HG02571 (cell line): ENCODE results near the gene DDIT4.
"Not testable (repeated sequence)": the region's sequence is repeated elsewhere in the genome, so short reads cannot be mapped to it uniquely, and the experiment has no call there.

Source experiments
- ATAC-seq: cut with Tn5 transposase; IDR thresholded peaks from one replicate; pipeline ENCODE4 v1.9.1; 2021; ENCODE audit warnings: mild to moderate bottlenecking, moderate library complexity; ENCODE audit not compliant: unreplicated experiment

DDIT4 gene, protein sequence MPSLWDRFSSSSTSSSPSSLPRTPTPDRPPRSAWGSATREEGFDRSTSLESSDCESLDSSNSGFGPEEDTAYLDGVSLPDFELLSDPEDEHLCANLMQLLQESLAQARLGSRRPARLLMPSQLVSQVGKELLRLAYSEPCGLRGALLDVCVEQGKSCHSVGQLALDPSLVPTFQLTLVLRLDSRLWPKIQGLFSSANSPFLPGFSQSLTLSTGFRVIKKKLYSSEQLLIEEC

DNA sequence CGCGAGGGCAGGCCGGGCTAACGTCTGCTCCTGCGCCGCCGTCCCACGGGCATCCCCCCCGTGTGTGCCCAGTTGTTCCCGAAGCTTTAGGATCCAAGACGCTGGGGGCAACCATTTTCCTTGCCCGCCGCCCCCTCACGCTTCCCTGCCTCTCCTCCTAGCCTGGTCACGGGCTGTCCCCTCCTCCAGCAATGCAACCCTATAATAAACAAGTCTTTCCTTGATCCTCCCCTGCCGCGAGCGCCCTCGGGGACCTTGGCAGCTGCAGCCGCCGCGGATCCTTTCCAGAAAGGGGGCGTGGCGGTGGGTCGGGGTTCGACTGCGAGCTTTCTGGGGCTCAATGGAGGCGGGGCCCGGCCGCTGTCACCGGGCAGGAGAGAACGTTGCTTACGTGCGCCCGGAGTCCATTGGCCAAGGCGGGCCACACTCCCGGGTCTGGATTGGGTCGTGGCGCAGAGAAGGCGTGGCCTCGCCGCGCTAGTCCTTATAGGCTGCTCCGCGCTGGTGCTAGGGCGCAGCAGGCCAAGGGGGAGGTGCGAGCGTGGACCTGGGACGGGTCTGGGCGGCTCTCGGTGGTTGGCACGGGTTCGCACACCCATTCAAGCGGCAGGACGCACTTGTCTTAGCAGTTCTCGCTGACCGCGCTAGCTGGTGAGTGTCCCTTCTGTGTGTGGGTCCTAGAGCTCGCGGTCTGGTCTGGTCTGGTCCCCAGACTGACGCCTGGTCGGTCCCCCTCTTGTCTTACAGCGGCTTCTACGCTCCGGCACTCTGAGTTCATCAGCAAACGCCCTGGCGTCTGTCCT lies at the start of gene DDIT4:
TSS of gene DDIT4 (plus strand) at position 515 of the 803 bp plus-strand sequence. CDS start 293 bp downstream, outside the sequence.
- peak; percentile 77 for ATAC-seq

DNA sequence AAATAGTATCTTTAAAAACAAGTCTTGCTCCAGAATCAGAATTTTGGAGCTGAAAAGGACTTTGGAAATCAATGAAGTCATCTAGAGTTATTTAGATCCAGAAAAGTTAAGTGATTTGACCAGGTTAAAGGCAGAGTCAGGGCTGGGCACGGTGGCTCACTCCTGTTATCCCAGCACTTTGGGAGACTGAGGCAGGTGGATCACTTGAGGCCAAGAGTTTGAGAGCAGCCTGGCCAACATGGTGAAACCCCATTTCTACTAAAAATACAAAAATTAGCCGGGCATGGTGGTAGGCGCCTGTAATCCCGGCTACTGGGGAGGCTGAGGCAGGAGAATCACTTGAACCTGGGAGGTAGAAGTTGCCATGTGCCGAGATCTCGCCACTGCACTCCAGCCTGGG lies 49.5 kb upstream of the DDIT4 start:
- ATAC-seq, result not testable (repeated sequence)

DNA sequence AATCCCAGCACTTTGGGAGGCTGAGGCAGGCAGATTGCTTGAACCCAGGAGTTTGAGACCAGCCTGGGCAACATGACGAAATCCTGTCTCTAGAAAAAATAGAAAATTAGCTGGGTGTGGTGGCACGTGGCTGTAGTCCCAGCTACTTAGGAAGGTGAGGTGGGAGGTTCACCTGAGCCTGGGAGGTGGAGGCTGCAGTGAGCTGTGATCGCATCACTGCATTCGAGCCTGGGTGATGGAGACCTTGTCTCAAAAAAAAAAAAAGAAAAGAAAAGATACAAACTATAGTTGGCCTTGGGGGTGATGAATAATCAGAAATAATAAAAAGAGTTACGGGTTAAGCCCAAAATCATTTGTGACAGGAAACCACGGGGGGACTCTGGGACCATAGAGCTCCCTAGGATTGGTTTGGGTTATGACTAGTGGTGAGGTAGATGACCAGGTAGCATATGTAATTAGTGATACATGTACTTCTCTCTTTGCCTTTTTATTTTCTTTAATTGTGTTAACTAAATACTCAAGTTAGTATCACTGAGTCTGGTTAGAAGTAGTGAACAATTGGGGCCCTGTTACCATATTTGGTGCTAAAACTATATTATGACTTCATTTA lies 47.2 kb upstream of the DDIT4 start:
- no peak for ATAC-seq

DNA sequence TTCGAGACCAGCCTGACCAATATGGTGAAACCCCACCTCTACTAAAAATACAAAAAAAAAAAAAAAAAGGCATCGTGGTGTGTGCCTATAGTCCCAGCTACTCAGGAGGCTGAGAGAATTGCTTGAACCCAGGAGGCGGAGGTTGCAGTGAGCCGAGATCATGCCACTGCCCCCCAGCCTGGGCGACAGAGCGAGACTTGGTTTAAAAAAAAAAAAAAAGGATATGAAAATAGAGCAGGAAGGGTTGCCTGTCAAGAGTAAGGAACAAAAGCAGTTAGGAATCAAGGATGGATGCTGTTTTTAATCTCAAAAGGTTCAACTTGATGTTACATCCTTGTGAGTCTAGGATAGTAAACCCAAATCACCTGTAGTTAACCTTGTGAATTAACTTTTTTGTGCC lies 45.9 kb upstream of the DDIT4 start:
- ATAC-seq, result no peak

DNA sequence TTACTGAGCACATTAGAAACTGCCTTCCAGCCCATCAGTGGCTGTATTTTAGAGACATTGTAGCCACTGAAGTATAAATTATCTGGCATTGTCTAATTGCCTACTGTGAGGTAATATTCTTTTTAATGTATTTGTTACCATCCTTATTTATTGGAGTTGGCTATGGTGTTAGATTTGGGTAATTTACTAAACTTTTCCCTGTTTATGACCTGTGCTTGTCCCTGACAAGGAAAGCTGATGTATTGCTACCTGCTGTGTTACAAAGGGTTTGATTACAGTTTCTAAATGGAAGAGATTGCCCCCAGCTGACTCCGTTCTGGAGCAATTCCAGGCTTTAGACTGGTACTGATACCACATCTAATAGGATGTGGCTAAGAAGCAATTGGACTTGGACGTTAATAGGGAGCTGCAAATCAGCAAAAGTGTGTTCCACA lies 45.4 kb upstream of the DDIT4 start:
- no peak for ATAC-seq

DNA sequence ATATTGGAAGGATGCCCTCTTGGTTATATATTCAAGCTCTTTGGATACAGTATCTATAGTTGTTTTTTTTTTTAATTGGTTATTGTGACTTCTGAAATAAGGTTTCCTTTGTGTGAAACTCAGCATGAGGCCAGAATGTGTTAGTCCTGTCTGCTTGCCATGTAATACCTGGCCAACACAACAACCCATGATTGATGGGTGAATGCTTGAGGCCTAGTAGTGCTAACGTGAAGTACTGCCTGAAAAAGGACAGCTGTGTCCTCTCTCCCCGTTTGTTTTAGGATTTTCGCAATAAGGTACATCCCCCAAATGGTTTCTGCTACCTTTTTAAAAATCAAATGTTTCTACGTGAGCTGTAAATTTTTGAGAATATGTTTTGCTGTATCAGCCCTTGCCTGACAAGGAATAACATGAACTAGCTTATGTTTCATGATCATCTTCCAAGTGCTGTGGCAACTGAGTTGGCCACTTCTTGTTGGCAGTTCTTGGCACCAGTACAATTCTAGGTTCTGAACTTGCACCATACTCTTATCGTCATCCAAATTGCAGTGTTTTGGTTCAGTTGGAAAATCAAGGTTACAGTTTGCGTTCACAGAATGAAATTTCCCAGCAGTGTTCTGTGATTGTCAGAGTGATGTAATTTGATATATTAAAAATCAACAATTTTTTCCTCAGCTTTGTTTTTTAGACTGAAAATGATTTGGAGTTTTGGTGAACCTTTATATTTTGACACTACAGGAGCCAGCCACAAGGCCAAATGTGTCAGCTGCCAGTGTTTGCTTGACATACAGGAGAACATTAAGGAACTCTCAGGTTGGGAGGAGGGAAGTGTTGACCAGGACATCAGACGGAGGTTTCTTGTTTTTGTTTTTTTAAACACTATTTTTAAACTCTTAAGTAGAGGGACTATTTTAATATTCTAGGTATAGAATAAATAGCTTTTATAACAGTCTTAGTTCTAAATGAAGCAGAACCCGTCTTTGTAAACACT lies 44.2 kb upstream of the DDIT4 start:
- ATAC-seq, result no peak

DNA sequence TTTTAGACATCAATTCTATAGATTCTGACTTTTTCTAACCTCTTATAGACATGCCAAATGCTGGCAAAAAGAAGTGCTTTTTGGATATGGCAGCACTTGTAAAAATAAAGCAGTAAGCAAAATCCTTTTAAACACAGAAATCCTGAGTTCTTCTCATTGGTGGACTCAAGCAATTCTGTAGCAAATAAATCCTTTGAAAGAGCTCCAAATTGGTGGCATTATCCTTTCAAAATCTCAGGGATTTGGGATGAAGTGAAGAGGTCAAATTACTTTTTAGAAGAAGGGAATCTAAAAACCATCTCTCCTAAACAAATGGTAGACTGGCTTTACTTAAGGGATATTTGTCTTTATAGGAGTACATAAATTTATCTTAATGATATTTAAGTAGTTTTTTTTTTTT lies 40.1 kb upstream of the DDIT4 start:
- no peak for ATAC-seq

DNA sequence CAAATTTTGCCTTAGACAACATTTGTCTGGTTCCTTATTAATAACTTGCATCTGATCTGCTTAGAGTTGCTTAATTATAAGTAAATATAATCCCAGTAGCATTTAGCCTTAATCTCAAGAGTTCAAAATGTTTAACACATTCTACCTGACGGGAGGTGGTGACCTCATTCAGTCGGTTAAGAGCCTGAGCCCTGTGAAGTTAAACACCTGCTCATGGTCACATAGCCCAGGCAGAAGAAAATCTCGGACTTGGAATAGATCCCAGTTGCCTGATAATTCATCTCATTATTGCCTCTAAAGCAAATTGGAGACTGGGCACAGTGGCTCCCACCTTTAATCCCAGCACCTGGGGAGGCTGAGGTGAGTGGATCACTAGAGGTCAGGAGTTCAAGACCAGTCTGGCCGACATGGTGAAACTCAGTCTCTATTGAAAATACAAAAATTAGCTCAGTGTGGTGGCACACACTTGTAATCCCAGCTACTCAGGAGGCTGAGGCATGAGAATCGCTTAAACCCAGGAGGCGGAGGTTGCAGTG lies 39.1 kb upstream of the DDIT4 start:
- ATAC-seq, result no peak

DNA sequence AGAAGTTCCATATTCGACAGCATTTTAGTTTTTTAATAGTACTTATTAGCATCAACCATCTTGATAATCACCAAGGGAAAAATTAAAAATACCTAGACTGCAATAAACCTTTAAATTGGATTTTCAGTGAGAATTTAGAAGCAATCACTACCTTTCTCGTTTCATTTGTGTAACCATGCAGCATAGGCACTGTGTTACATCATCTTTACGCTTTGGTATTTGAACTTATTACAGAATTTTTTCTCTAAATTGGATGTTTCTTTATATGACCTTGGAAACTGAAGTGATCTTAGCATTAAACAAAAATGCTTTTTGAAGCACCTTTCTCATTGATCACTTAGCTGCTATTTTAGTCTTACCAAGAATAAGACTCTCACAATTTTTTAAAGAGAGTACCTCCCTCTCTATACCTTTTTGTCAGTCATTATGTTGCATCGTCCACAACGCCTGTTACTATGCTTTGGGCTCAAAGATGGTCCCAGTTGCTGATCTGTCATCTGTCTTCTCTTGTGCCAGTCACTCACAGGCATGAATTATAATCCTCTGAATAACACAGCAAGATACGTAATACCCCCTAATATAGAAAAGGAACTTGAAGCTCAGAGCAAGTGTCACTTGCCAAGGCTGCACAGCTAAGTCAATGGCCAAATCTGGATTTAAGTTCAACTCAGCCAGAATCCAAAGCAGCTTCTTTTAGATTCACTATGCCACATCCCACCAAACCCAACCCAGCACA lies 38.0 kb upstream of the DDIT4 start:
- ATAC-seq, result no peak

DNA sequence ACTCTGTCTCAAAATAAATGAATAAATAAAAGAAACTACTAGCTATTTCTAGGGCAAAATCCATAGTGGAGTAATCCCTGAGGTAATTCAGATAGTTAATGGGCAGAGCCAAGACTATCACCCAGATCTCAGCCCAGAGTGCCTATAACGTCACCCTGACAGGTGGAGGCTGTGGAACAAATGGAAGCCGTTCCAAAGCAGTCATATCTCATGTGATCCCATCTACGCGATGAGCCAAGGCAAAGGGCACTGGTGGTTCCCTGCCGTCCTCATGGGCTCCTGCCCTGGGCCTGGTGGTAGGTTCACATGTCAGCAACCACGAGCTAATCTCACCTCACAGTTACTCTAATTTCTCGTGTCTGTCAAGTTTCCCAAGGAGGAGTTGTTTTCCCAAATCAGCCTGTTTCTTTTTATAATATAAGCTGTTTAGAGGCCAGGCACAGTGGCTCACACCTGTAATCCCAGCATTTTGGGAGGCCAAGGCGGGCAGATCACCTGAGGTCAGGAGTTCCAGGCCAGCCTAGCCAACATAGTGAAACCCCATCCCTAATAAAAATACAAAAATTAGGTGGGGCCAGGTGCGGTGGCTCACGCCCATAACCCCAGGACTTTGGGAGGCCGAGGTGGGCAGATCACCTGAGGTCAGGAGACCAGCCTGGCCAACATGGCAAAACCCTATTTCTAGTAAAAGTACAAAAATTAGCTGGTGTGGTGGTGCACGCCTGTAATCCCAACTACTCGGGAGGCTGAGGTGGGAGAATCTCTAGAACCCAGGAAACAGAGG lies 35.1 kb upstream of the DDIT4 start:
- no peak for ATAC-seq

DNA sequence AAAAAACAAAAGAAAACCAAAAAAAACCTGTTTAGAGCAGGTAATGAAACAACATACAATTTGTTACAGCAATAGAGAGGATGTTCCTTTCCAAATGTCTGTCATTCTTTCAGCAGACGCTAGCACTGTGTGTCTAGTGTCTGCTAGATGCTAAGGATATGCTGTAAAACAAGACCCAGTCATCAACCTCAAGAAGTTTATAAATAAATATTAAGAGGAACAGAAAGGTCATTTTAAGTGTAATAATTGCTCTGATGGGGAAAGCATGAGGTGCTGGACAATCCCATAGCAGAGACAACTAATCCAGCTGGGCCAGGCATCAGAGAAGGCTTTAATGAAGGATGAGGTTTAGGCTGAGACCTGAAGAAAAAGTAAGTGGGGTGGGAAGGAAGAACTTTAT lies 34.3 kb upstream of the DDIT4 start:
- ATAC-seq, result no peak

DNA sequence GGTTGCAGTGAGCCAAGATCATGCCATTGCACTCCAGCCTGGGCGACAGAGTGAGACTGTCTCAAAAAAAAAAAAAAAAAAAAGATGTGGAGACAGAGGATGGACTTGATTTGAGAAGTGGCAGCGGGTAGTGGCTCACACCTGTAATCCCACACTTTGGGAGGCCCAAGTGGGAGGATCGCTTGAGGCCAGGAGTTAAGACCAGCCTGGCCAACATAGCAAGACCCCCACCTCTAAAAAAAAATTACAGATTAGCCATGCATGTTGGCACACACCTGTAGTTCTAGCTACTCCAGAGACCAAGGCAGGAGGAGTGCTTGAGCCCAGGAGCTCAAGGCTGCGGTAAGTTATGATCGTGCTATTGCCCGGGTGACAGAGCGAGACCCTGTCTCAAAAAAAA lies 33.4 kb upstream of the DDIT4 start:
- no peak for ATAC-seq

DNA sequence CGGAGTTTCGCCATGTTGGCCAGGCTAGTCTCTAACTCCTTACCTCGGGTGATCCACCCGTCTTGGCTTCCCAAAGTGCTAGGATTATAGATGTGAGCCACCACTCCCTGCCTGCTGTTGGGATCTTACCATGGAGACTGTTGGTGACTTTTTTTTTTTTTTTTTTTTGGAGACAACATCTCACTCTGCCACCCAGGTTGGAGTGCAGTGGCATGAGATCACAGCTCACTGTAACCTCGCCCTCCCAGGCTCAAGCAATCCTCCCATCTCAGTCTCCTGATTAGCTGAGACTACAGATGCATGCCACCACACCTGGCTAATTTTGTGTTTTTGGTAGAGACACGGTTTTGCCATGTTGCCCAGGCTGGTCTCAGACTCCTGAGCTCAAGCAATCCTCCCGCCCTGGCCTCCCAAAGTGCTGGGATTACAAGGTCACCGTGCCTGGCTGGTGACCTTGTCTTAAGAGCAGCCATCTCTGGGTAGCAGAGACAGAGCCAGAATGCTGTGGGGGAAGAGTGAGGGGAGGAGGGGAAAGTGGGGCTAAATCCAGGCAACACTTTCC lies 32.0 kb upstream of the DDIT4 start:
- ATAC-seq, result no peak

DNA sequence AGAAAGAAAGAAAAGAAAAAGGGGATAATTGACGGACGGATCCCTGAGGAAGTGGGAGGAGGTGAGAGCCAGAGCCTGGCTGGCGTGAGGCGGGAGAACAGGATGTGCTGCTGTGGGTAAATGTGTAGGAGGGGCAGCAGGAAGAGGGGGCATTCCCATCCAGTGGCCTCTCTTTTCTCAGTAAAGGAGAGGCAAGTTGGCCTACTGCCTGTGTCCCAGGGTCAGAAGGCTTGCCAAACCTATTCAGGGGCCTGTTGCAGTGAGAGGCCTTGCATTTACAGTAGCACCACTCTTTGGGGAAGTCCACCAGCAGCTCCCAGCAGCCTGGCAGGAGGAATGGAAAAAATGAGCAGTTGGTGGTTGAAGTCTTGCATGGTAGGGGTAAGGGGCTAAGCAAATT lies 31.0 kb upstream of the DDIT4 start:
- ATAC-seq, result no peak

DNA sequence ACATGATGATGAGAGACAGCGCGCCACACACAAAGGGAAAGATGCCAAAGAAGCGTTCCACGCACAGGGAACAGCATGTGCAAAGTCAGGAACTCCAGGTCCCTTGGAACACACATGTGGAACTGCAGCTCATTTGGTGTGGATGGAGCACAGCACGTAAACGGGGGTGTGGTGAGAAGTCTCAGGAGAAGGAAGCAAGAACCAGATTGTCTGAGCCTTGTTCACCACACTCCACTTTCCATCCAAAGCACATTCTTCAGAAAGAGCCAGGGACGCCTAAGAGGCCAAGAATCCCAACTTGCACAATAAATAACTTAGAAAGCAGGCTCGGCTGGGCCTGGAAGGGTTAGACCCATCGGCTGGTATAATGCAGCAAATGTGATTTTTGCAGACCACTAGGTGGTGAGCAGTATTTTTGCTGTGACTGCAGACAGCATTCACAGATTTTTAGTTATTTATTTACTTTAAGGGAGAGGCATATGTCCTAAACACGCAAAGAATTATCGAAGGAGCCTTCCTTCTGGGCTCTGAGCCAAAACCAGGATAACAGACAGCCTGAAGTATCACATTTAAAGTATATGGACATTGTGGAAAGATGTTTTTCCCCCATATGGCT lies 29.8 kb upstream of the DDIT4 start:
- ATAC-seq, result no peak

DNA sequence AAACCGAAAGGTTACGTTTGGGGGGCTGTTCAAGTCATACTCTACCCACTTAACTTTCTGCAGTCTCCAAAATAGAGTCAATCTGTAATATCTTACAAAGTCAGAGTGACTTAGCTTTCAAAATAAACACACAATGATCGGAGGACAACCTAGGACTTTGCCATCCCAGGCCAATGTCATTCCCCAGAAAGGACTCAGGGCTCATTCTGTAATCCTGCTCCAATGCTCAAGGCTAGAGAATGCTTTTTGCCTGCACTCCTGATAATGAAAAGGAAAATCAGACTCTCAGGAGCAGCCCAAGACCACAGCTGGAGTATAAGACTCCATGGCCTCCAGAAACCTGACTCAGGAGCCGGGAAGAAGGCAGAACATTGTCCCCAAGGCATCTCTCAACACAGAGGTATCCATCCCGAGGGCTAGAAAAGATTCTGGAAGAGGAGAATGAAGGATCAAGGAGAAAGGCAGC lies 29.1 kb upstream of the DDIT4 start:
- ATAC-seq, result no peak

DNA sequence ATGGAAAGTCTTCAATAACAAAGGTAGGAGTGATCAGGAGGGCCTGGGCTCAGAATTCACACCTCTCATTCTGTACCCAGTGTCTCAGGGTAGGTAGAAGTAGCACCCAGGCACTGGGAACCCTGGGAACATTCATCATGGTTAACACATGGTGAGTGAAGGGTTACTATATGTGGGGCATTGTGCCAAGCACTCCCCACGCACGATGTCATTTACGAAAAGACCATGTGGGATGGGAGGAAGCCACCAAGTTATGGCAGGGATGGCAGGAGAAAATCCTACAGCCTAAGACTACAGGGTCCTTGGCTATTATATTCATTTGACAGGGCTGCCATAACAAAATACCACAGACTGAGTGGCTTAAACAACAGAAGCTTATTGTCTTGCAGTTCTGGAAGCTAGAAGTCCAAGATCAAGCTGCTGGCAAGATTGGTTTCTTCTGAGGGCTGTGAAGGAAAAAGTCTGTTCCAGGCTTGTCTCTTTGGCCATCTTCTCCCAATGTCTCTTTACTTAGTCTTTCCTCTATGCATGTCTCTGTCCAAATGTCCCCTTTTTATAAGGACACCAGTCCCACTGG lies 27.7 kb upstream of the DDIT4 start:
- ATAC-seq, result no peak
